ENCODE measurements around the gene HOMEZ. TPM values are rescaled to one million over a fixed set of nuclear protein-coding genes. Genes with fewer than 3 reads are reported as not detected.
"Not testable (repeated sequence)": the region's sequence is repeated elsewhere in the genome, so short reads cannot be mapped to it uniquely, and the experiment has no call there.

The HOMEZ gene
- polyA plus RNA-seq, 4 donors, result 3.2 to 17.5 (median 7.6) TPM

DNA sequence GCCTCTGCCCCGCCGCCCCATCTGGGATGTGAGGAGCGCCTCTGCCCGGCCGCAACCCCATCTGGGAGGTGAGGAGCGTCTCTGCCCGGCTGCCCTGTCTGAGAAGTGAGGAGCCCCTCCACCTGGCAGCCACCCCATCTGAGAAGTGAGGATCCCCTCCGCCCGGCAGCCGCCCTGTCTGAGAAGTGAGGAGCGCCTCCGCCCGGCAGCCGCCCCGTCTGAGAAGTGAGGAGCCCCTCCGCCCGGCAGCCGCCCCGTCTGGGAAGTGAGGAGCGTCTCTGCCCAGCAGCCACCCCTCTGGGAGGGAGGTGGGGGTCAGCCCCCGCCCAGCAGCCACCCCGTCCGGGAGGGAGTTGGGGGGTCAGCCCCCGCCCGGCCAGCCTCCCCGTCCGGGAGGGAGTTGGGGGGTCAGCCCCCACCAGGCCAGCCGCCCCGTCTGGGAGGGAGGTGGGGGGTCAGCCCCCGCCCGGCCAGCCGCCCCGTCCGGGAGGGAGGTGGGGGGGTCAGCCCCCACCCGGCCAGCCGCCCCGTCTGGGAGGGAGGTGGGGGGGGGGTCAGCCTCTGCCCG lies 53.6 kb downstream of the HOMEZ start:
- H3K4me1 ChIP-seq (ENCODE audit: control insufficient read depth in 3 of 3, insufficient read depth in 2 of 3, low read depth in 1 of 3, low read length in 2 of 3); H3K4me3 ChIP-seq (ENCODE audit: low read depth in 1 of 3, low read length in 3 of 3); H3K27ac ChIP-seq (ENCODE audit: low read depth in 1 of 3, low read length in 2 of 3); H3K36me3 ChIP-seq (ENCODE audit: control insufficient read depth in 3 of 3, insufficient read depth in 2 of 3, low read depth in 1 of 3, low read length in 3 of 3); DNase-seq; FAIRE-seq; H3K27me3 ChIP-seq (ENCODE audit: control insufficient read depth in 3 of 3, insufficient read depth in 3 of 3, low read length in 3 of 3); H3K9me3 ChIP-seq (ENCODE audit: control insufficient read depth in 2 of 2, insufficient read depth in 1 of 2, low read depth in 1 of 2, low read length in 1 of 2): not testable (repeated sequence)
- 90 to 91% (median 90%) methylated on average over 10 to 38 of the region's 38 CpGs for WGBS, 3 donors

DNA sequence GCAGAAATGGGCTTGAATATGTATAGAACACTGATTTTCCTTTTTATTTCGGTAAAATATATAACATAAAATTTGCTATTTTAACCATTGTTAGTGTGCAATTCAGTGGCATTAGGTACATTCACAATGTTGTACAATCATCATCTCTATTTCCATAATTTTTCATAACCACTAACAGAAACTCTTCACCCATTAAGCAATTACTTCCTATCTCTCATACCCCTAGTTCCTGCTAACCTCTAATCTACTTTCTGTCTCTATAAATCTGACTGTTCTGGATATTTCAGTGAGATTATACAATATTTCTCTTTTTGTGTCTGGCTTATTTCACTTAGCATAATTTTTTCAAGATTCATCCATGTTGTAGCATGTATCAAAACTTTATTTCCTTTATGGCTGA lies 57.1 kb downstream of the HOMEZ start:
- FAIRE-seq (no peak), DNase-seq (no peak)
- no peaks in the 10 kb centered on the region for H3K4me1 ChIP-seq (ENCODE audit: control insufficient read depth in 3 of 3, insufficient read depth in 2 of 3, low read depth in 1 of 3, low read length in 2 of 3)
- 80 to 85% (median 81%) methylated on average over 1 of the region's 1 CpG for WGBS, 3 donors
- H3K27ac ChIP-seq (ENCODE audit: low read depth in 1 of 3, low read length in 2 of 3), result no peak overlapping the region
- H3K9me3 ChIP-seq (ENCODE audit: control insufficient read depth in 2 of 2, insufficient read depth in 1 of 2, low read depth in 1 of 2, low read length in 1 of 2), result no peaks in the 10 kb centered on the region
- no peak overlapping the region for H3K4me3 ChIP-seq (ENCODE audit: low read depth in 1 of 3, low read length in 3 of 3)
- no peaks in the 10 kb centered on the region for H3K27me3 ChIP-seq (ENCODE audit: control insufficient read depth in 3 of 3, insufficient read depth in 3 of 3, low read length in 3 of 3)
- H3K36me3 ChIP-seq (ENCODE audit: control insufficient read depth in 3 of 3, insufficient read depth in 2 of 3, low read depth in 1 of 3, low read length in 3 of 3), result no peaks in the 10 kb centered on the region

DNA sequence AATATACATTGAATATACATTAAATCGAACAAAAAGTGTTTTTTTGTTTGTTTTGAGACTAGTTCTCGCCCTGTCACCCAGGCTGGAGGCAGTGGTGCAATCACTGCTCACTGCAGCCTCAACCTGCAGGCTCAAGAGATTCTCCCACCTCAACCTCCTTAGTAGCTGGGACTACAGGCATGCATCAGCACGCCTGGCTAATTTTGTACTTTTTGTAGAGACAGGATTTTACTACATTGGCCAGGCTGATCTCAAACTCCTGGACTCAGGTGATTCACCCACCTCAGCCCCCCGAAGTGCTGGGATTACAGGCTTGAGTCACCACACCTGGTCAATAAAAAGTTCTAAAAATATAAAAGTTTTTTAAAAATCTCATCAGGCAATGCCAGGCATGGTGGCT lies 58.4 kb downstream of the HOMEZ start:
- 56 to 69% (median 66%) methylated on average over 4 of the region's 4 CpGs for WGBS, 3 donors

GRCh38 chr14:23224958-23225357 lies 61.0 kb downstream of the HOMEZ start:
- 83 to 95% (median 88%) methylated on average over 1 of the region's 1 CpG for WGBS, 3 donors
- FAIRE-seq, result not testable (repeated sequence)

More for the DNA sequence above, 58.4 kb downstream of the HOMEZ start:
- Histone ChIP-seq H3K27me3 (ENCODE audit: control insufficient read depth in 3 of 3, insufficient read depth in 3 of 3, low read length in 3 of 3) (no peaks in the 10 kb centered on the region), H3K9me3 (ENCODE audit: control insufficient read depth in 2 of 2, insufficient read depth in 1 of 2, low read depth in 1 of 2, low read length in 1 of 2) (no peaks in the 10 kb centered on the region), H3K27ac (ENCODE audit: low read depth in 1 of 3, low read length in 2 of 3) (no peak overlapping the region), H3K4me1 (ENCODE audit: control insufficient read depth in 3 of 3, insufficient read depth in 2 of 3, low read depth in 1 of 3, low read length in 2 of 3) (no peaks in the 10 kb centered on the region), H3K36me3 (ENCODE audit: control insufficient read depth in 3 of 3, insufficient read depth in 2 of 3, low read depth in 1 of 3, low read length in 3 of 3) (no peaks in the 10 kb centered on the region), H3K4me3 (ENCODE audit: low read depth in 1 of 3, low read length in 3 of 3) (no peak overlapping the region)
- no peak for DNase-seq
- no peak for FAIRE-seq

More at GRCh38 chr14:23224958-23225357, 61.0 kb downstream of the HOMEZ start:
- H3K27ac ChIP-seq (ENCODE audit: low read depth in 1 of 3, low read length in 2 of 3); H3K36me3 ChIP-seq (ENCODE audit: control insufficient read depth in 3 of 3, insufficient read depth in 2 of 3, low read depth in 1 of 3, low read length in 3 of 3); H3K4me1 ChIP-seq (ENCODE audit: control insufficient read depth in 3 of 3, insufficient read depth in 2 of 3, low read depth in 1 of 3, low read length in 2 of 3); H3K9me3 ChIP-seq (ENCODE audit: control insufficient read depth in 2 of 2, insufficient read depth in 1 of 2, low read depth in 1 of 2, low read length in 1 of 2); H3K4me3 ChIP-seq (ENCODE audit: low read depth in 1 of 3, low read length in 3 of 3); H3K27me3 ChIP-seq (ENCODE audit: control insufficient read depth in 3 of 3, insufficient read depth in 3 of 3, low read length in 3 of 3); DNase-seq: not testable (repeated sequence)

Other genes with a start within 250 kb of the HOMEZ start
- gene PSMB11, start 243.9 kb downstream of the HOMEZ start, polyA plus RNA-seq, result not detected
- gene CDH24, start 228.6 kb downstream of the HOMEZ start, polyA plus RNA-seq, result 1 to 10 TPM in 2 of 4 donors, under 1 TPM in 2; 0.22 to 4.3 (median 2.5) TPM
- gene ACIN1, start 191.0 kb downstream of the HOMEZ start, polyA plus RNA-seq, result 100 to 1,000 TPM in 1 of 4 donors, 10 to 100 TPM in 3; 53.8 to 228 (median 84.7) TPM
- 10 to 100 TPM; 43.8 to 67.0 (median 64.8) TPM for gene C14orf119, start 190.6 kb downstream of the HOMEZ start, polyA plus RNA-seq
- gene CIROP, start 181.1 kb downstream of the HOMEZ start, polyA plus RNA-seq, result under 1 TPM in 1 of 4 donors, not detected in 3; 0.04 TPM
- under 1 TPM in 2 of 4 donors, not detected in 2; 0.13 to 0.81 TPM for gene CEBPE, start 166.9 kb downstream of the HOMEZ start, polyA plus RNA-seq
- gene SLC7A8, start 102.5 kb downstream of the HOMEZ start, polyA plus RNA-seq, result 10 to 100 TPM; 11.3 to 69.2 (median 39.9) TPM
- gene RNF212B, start 48.2 kb downstream of the HOMEZ start, polyA plus RNA-seq, result under 1 TPM in 3 of 4 donors, not detected in 1; 0.07 to 0.45 (median 0.27) TPM
- 10 to 100 TPM in 2 of 4 donors, 1 to 10 TPM in 2; 6.7 to 27.0 (median 14.5) TPM for gene PPP1R3E, start 16.7 kb upstream of the HOMEZ start, polyA plus RNA-seq
- gene BCL2L2, start 20.7 kb upstream of the HOMEZ start, polyA plus RNA-seq, result 10 to 100 TPM; 30.8 to 50.0 (median 37.7) TPM
- 100 to 1,000 TPM; 119 to 170 (median 147) TPM for gene PABPN1, start 35.3 kb upstream of the HOMEZ start, polyA plus RNA-seq
- 10 to 100 TPM in 2 of 4 donors, 1 to 10 TPM in 1, under 1 TPM in 1; 0.67 to 36.3 (median 7.4) TPM for gene SLC22A17, start 66.8 kb upstream of the HOMEZ start, polyA plus RNA-seq
- gene EFS, start 79.0 kb upstream of the HOMEZ start, polyA plus RNA-seq, result 10 to 100 TPM in 1 of 4 donors, 1 to 10 TPM in 1, under 1 TPM in 2; 0.54 to 11.5 (median 1.8) TPM
- not detected for gene IL25, start 86.7 kb upstream of the HOMEZ start, polyA plus RNA-seq
- gene CMTM5, start 90.9 kb upstream of the HOMEZ start, polyA plus RNA-seq, result under 1 TPM in 2 of 4 donors, not detected in 2; 0.61 to 0.97 TPM
- gene MYH6, start 122.1 kb upstream of the HOMEZ start, polyA plus RNA-seq, result 10 to 100 TPM in 1 of 4 donors, 1 to 10 TPM in 1, under 1 TPM in 2; 0.01 to 52.1 (median 1.1) TPM
- gene MYH7, start 149.5 kb upstream of the HOMEZ start, polyA plus RNA-seq, result 1 to 10 TPM in 3 of 4 donors, under 1 TPM in 1; 0.37 to 8.6 (median 2.6) TPM
- 10 to 100 TPM; 38.2 to 48.1 (median 45.2) TPM for gene NGDN, start 183.6 kb upstream of the HOMEZ start, polyA plus RNA-seq

All from small intestine (tissue), 7 donors.